ENCODE results near the gene CYTH4.

The CYTH4 gene

GRCh38 chr22:37351232-37351631 is 68.9 kb downstream of the CYTH4 start:
- no peak overlapping the region for H2AK5ac ChIP-seq (ENCODE audit: low read length)
- H3K9ac ChIP-seq (ENCODE audit: low read length), result no peak overlapping the region
- H3K36me3 ChIP-seq (ENCODE audit: control insufficient read depth, insufficient read depth, low read length), result no peaks in the 10 kb centered on the region
- no peak overlapping the region for H2BK15ac ChIP-seq (replicated peaks; ENCODE audit: low read depth)
- H3K27ac ChIP-seq (ENCODE audit: low read depth, low read length), result no peak overlapping the region
- no CpG with 5 or more reads among the region's 3 CpGs for WGBS (ENCODE audit: extremely low coverage, insufficient coverage, low lambda C conversion rate)
- no peak overlapping the region for H3K4me3 ChIP-seq (ENCODE audit: low read length)
- DNase-seq, result no peak
- H3K4me2 ChIP-seq (ENCODE audit: low read length), result no peak overlapping the region
- no peaks in the 10 kb centered on the region for H3K79me2 ChIP-seq (ENCODE audit: control insufficient read depth, insufficient read depth, low read length)
- H3K18ac ChIP-seq (ENCODE audit: low read length), result no peak overlapping the region
- H2BK120ac ChIP-seq (ENCODE audit: low read depth, low read length), result no peak overlapping the region
- H3K4ac ChIP-seq (ENCODE audit: low read depth, low read length), result no peak overlapping the region
- no peaks in the 10 kb centered on the region for H3K79me1 ChIP-seq (ENCODE audit: low read length)
- H3K56ac ChIP-seq (ENCODE audit: low read length), result no peak overlapping the region
- H3K27me3 ChIP-seq (ENCODE audit: insufficient read depth, low read length, poor library complexity), result no peaks in the 10 kb centered on the region
- H4K8ac ChIP-seq (ENCODE audit: low read depth, low read length), result no peak overlapping the region
- H2BK5ac ChIP-seq (ENCODE audit: low read length), result no peak overlapping the region
- H3K4me1 ChIP-seq (ENCODE audit: control insufficient read depth, low read depth, low read length), result no peaks in the 10 kb centered on the region
- no peak overlapping the region for H4K5ac ChIP-seq (ENCODE audit: low read length)
- H3K23ac ChIP-seq (ENCODE audit: low read length), result no peak overlapping the region

- no peak overlapping the region for H2BK15ac ChIP-seq (replicated peaks; ENCODE audit: low read depth)
- H2AK5ac ChIP-seq (ENCODE audit: low read length), result no peak overlapping the region
- H3K56ac ChIP-seq (ENCODE audit: low read length), result no peak overlapping the region
- H3K27me3 ChIP-seq (ENCODE audit: insufficient read depth, low read length, poor library complexity), result no peaks in the 10 kb centered on the region
- H3K4me3 ChIP-seq (ENCODE audit: low read length), result no peak overlapping the region
- no peak overlapping the region for H2BK120ac ChIP-seq (ENCODE audit: low read depth, low read length)
- H4K8ac ChIP-seq (ENCODE audit: low read depth, low read length), result no peak overlapping the region
- H3K79me1 ChIP-seq (ENCODE audit: low read length), result no peaks in the 10 kb centered on the region
- no peak for DNase-seq
- no peaks in the 10 kb centered on the region for H3K36me3 ChIP-seq (ENCODE audit: control insufficient read depth, insufficient read depth, low read length)
- no peak overlapping the region for H3K18ac ChIP-seq (ENCODE audit: low read length)
- no peak overlapping the region for H3K4ac ChIP-seq (ENCODE audit: low read depth, low read length)
- H4K5ac ChIP-seq (ENCODE audit: low read length), result no peak overlapping the region
- H3K79me2 ChIP-seq (ENCODE audit: control insufficient read depth, insufficient read depth, low read length), result no peaks in the 10 kb centered on the region
- H3K9ac ChIP-seq (ENCODE audit: low read length), result no peak overlapping the region
- WGBS (ENCODE audit: extremely low coverage, insufficient coverage, low lambda C conversion rate), result no CpG with 5 or more reads among the region's 7 CpGs
- H3K27ac ChIP-seq (ENCODE audit: low read depth, low read length), result no peak overlapping the region
- no peak overlapping the region for H3K4me2 ChIP-seq (ENCODE audit: low read length)
- H3K4me1 ChIP-seq (ENCODE audit: control insufficient read depth, low read depth, low read length), result no peaks in the 10 kb centered on the region
- no peak overlapping the region for H3K23ac ChIP-seq (ENCODE audit: low read length)
- no peak overlapping the region for H2BK5ac ChIP-seq (ENCODE audit: low read length)
Observed at GRCh38 chr22:37352481-37352880, 70.2 kb downstream of the CYTH4 start.

GRCh38 chr22:37353839-37354238 is 71.5 kb downstream of the CYTH4 start:
- H3K56ac ChIP-seq (ENCODE audit: low read length), result no peak overlapping the region
- DNase-seq, result no peak
- no peaks in the 10 kb centered on the region for H3K36me3 ChIP-seq (ENCODE audit: control insufficient read depth, insufficient read depth, low read length)
- H2AK5ac ChIP-seq (ENCODE audit: low read length), result no peak overlapping the region
- H3K23ac ChIP-seq (ENCODE audit: low read length), result no peak overlapping the region
- no peak overlapping the region for H2BK120ac ChIP-seq (ENCODE audit: low read depth, low read length)
- no peak overlapping the region for H3K4me3 ChIP-seq (ENCODE audit: low read length)
- WGBS (ENCODE audit: extremely low coverage, insufficient coverage, low lambda C conversion rate), result no CpG with 5 or more reads among the region's 16 CpGs
- no peak overlapping the region for H3K4me2 ChIP-seq (ENCODE audit: low read length)
- H2BK15ac ChIP-seq (replicated peaks; ENCODE audit: low read depth), result no peak overlapping the region
- H4K8ac ChIP-seq (ENCODE audit: low read depth, low read length), result no peak overlapping the region
- no peak overlapping the region for H3K18ac ChIP-seq (ENCODE audit: low read length)
- no peaks in the 10 kb centered on the region for H3K79me2 ChIP-seq (ENCODE audit: control insufficient read depth, insufficient read depth, low read length)
- no peak overlapping the region for H4K5ac ChIP-seq (ENCODE audit: low read length)
- H3K27me3 ChIP-seq (ENCODE audit: insufficient read depth, low read length, poor library complexity), result no peaks in the 10 kb centered on the region
- no peak overlapping the region for H3K9ac ChIP-seq (ENCODE audit: low read length)
- no peaks in the 10 kb centered on the region for H3K4me1 ChIP-seq (ENCODE audit: control insufficient read depth, low read depth, low read length)
- no peak overlapping the region for H3K4ac ChIP-seq (ENCODE audit: low read depth, low read length)
- no peaks in the 10 kb centered on the region for H3K79me1 ChIP-seq (ENCODE audit: low read length)
- no peak overlapping the region for H3K27ac ChIP-seq (ENCODE audit: low read depth, low read length)
- H2BK5ac ChIP-seq (ENCODE audit: low read length), result no peak overlapping the region

- no peak overlapping the region for H3K23ac ChIP-seq (ENCODE audit: low read length)
- no peak overlapping the region for H3K27ac ChIP-seq (ENCODE audit: low read depth, low read length)
- H3K79me2 ChIP-seq (ENCODE audit: control insufficient read depth, insufficient read depth, low read length), result no peaks in the 10 kb centered on the region
- H3K56ac ChIP-seq (ENCODE audit: low read length), result no peak overlapping the region
- no peak overlapping the region for H3K9ac ChIP-seq (ENCODE audit: low read length)
- H2BK120ac ChIP-seq (ENCODE audit: low read depth, low read length), result no peak overlapping the region
- no peak overlapping the region for H2BK5ac ChIP-seq (ENCODE audit: low read length)
- no peak for DNase-seq
- H3K18ac ChIP-seq (ENCODE audit: low read length), result no peak overlapping the region
- no peak overlapping the region for H3K4me3 ChIP-seq (ENCODE audit: low read length)
- no peak overlapping the region for H2BK15ac ChIP-seq (replicated peaks; ENCODE audit: low read depth)
- no peaks in the 10 kb centered on the region for H3K79me1 ChIP-seq (ENCODE audit: low read length)
- H3K4me2 ChIP-seq (ENCODE audit: low read length), result no peak overlapping the region
- H4K5ac ChIP-seq (ENCODE audit: low read length), result no peak overlapping the region
- no peak overlapping the region for H3K4ac ChIP-seq (ENCODE audit: low read depth, low read length)
- no peak overlapping the region for H4K8ac ChIP-seq (ENCODE audit: low read depth, low read length)
- no peak overlapping the region for H2AK5ac ChIP-seq (ENCODE audit: low read length)
- H3K4me1 ChIP-seq (ENCODE audit: control insufficient read depth, low read depth, low read length), result peaks cover 3% of the 10 kb centered on the region
- H3K27me3 ChIP-seq (ENCODE audit: insufficient read depth, low read length, poor library complexity), result no peaks in the 10 kb centered on the region
- no CpG with 5 or more reads among the region's 4 CpGs for WGBS (ENCODE audit: extremely low coverage, insufficient coverage, low lambda C conversion rate)
- H3K36me3 ChIP-seq (ENCODE audit: control insufficient read depth, insufficient read depth, low read length), result no peaks in the 10 kb centered on the region
Observed at GRCh38 chr22:37354261-37354660, 72.0 kb downstream of the CYTH4 start.

DNA sequence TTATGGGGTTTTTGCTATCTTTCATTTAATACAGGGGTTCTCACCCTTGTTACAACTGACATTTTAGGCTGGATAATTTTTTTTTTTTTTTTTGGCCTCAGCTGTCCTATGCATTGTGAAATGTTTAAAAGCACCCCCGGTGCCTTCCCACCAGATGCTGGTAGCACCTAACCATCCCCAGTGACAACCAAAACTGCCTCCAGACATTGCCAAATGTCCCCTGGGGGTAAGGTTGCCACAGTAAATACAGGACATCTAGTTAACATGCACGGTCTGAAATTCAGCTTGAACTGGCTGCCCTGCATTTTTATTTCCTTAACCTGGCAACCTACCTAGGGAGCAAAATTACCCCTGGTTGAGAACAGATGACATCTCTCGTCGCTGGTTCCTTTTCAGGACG is 72.4 kb downstream of the CYTH4 start:
- no peak for DNase-seq
- Histone ChIP-seq H3K23ac (ENCODE audit: low read length) (no peak overlapping the region), H3K79me1 (ENCODE audit: low read length) (no peaks in the 10 kb centered on the region), H2AK5ac (ENCODE audit: low read length) (no peak overlapping the region), H3K18ac (ENCODE audit: low read length) (no peak overlapping the region), H3K9ac (ENCODE audit: low read length) (no peak overlapping the region), H3K4ac (ENCODE audit: low read depth, low read length) (no peak overlapping the region), H3K56ac (ENCODE audit: low read length) (no peak overlapping the region), H3K27ac (ENCODE audit: low read depth, low read length) (no peak overlapping the region), H2BK120ac (ENCODE audit: low read depth, low read length) (no peak overlapping the region), H4K8ac (ENCODE audit: low read depth, low read length) (no peak overlapping the region), H3K27me3 (ENCODE audit: insufficient read depth, low read length, poor library complexity) (no peaks in the 10 kb centered on the region), H3K4me2 (ENCODE audit: low read length) (no peak overlapping the region), H3K36me3 (ENCODE audit: control insufficient read depth, insufficient read depth, low read length) (no peaks in the 10 kb centered on the region), H3K79me2 (ENCODE audit: control insufficient read depth, insufficient read depth, low read length) (no peaks in the 10 kb centered on the region), H3K4me3 (ENCODE audit: low read length) (no peak overlapping the region), H4K5ac (ENCODE audit: low read length) (no peak overlapping the region), H2BK5ac (ENCODE audit: low read length) (no peak overlapping the region), H3K4me1 (ENCODE audit: control insufficient read depth, low read depth, low read length) (peaks cover 5% of the 10 kb centered on the region), H2BK15ac (replicated peaks; ENCODE audit: low read depth) (no peak overlapping the region)
- WGBS (ENCODE audit: extremely low coverage, insufficient coverage, low lambda C conversion rate), result no CpG with 5 or more reads among the region's 5 CpGs

- Histone ChIP-seq H3K79me2 (ENCODE audit: control insufficient read depth, insufficient read depth, low read length) (no peaks in the 10 kb centered on the region), H3K9ac (ENCODE audit: low read length) (no peak overlapping the region), H3K4me1 (ENCODE audit: control insufficient read depth, low read depth, low read length) (peaks cover 7% of the 10 kb centered on the region), H3K36me3 (ENCODE audit: control insufficient read depth, insufficient read depth, low read length) (no peaks in the 10 kb centered on the region), H3K18ac (ENCODE audit: low read length) (no peak overlapping the region), H3K27ac (ENCODE audit: low read depth, low read length) (no peak overlapping the region), H4K8ac (ENCODE audit: low read depth, low read length) (no peak overlapping the region), H2BK5ac (ENCODE audit: low read length) (no peak overlapping the region), H2BK120ac (ENCODE audit: low read depth, low read length) (no peak overlapping the region), H3K23ac (ENCODE audit: low read length) (no peak overlapping the region), H3K4me3 (ENCODE audit: low read length) (no peak overlapping the region), H3K27me3 (ENCODE audit: insufficient read depth, low read length, poor library complexity) (no peaks in the 10 kb centered on the region), H2BK15ac (replicated peaks; ENCODE audit: low read depth) (no peak overlapping the region), H3K56ac (ENCODE audit: low read length) (no peak overlapping the region), H4K5ac (ENCODE audit: low read length) (no peak overlapping the region), H3K4me2 (ENCODE audit: low read length) (no peak overlapping the region), H2AK5ac (ENCODE audit: low read length) (no peak overlapping the region), H3K4ac (ENCODE audit: low read depth, low read length) (no peak overlapping the region), H3K79me1 (ENCODE audit: low read length) (no peaks in the 10 kb centered on the region)
- WGBS (ENCODE audit: extremely low coverage, insufficient coverage, low lambda C conversion rate), result no CpG with 5 or more reads among the region's 14 CpGs
- no peak for DNase-seq
Observed at GRCh38 chr22:37355174-37355573, 72.9 kb downstream of the CYTH4 start.
